NK-92 (cell line): ENCODE results near the gene DAAM1.

ENCODE experiments used
- DNase-seq: peaks from one replicate; lab custom pipeline; 2025; ENCODE audit not compliant: unreplicated experiment; lab: John Stamatoyannopoulos, UW

Gene DAAM1

GRCh38 chr14:59417311-59417710 is 228.8 kb downstream of the DAAM1 start:
- no peak for DNase-seq

DNA sequence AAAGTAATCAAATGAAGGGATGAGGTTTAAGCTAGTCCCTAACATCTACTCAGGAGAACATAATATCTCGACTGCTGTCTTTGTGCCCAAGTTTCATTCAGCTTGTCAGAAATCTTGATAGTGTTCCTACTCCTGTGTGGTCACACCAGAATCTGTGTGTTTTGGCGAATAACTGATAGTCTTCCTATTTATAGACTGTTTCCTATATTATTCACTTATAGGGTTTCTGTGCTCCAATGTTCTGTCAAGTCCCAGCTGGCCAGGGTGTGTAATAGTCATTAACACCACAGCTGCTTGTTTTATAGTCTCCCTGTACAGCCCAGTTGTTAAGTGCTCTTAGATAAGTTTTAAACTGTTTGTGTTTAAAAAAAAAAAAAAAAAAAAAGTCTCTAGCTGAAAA is 230.8 kb downstream of the DAAM1 start:
- no peak for DNase-seq
